ENCODE results near the gene PPFIA4. TPM values are rescaled to one million over a fixed set of nuclear protein-coding genes. Genes with fewer than 3 reads are reported as not detected.
"Not testable (repeated sequence)": the region's sequence is repeated elsewhere in the genome, so short reads cannot be mapped to it uniquely, and the experiment has no call there.

PPFIA4 gene
- total RNA-seq, 1 donor from 2014 or later, result 9.1 TPM

DNA sequence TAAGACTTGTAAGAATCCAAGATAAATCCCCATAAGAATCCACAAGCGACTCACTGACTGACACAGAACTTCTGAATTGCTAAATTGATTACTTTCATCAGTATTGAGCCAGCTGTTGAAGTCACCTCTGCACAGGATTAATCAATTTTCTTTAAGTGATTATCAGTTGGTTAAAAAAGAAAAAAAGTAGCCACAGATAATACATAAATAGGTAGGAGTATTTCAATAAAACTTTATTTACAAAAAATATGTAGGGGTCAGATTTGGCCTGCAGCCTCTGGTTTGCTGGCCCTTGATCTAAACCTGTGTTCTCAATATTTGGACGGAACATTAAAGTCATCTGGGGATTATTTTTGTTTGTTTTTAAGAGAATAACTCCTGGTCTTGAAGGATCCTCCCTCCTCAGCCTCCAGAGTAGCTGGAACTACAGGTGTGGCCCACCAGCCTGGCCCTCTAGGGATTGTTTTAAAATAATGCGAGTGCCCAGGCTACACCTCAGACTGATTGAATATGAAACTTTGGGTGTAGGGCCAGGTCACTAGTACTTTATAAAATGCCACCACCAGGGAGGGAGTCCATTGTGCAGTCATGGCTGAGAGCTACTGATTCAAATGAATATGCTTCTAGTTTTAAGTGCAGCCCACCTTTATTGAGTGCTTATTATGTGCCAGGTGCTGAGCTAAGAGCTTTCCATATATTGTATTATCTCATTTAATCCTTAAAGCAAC is 25.9 kb upstream of the PPFIA4 start:
- H3K9ac ChIP-seq (ENCODE audit: low read length), result no peak overlapping the region
- H3K4me1 ChIP-seq (ENCODE audit: insufficient read depth, low read length), result no peaks in the 10 kb centered on the region
- FAIRE-seq (no peak), DNase-seq (ENCODE audit: low read depth) (no peak)
- H3K4me2 ChIP-seq (ENCODE audit: low read length), result no peak overlapping the region
- peaks cover 24% of the 10 kb centered on the region for H3K27me3 ChIP-seq (ENCODE audit: insufficient read depth, low read length)
- H3K79me2 ChIP-seq (ENCODE audit: insufficient read depth, low read length), result no peaks in the 10 kb centered on the region
- no peaks in the 10 kb centered on the region for H4K20me1 ChIP-seq (ENCODE audit: insufficient read depth, low read length)
- Mint-ChIP-seq H3K36me3 (ENCODE audit: low read depth, unreplicated experiment) (no peaks in the 10 kb centered on the region), H3K27me3 (ENCODE audit: low read depth, unreplicated experiment) (peaks cover 15% of the 10 kb centered on the region), H3K4me1 (ENCODE audit: low read depth, unreplicated experiment) (peaks cover 6% of the 10 kb centered on the region), H3K4me3 (ENCODE audit: unreplicated experiment) (no peak overlapping the region), H3K9me3 (ENCODE audit: unreplicated experiment) (no peaks in the 10 kb centered on the region), H3K27ac (ENCODE audit: unreplicated experiment) (no peak overlapping the region)
- H2AFZ ChIP-seq (ENCODE audit: low read depth, low read length), result no peak overlapping the region
- H3K36me3 ChIP-seq (ENCODE audit: insufficient read depth, low read length), result no peaks in the 10 kb centered on the region
- no peak for TF ChIP-seq EZH2 (IDR thresholded peaks at IDR 0.05; ENCODE audit: insufficient read depth, low read length)
- TF ChIP-seq, protein P1, sequence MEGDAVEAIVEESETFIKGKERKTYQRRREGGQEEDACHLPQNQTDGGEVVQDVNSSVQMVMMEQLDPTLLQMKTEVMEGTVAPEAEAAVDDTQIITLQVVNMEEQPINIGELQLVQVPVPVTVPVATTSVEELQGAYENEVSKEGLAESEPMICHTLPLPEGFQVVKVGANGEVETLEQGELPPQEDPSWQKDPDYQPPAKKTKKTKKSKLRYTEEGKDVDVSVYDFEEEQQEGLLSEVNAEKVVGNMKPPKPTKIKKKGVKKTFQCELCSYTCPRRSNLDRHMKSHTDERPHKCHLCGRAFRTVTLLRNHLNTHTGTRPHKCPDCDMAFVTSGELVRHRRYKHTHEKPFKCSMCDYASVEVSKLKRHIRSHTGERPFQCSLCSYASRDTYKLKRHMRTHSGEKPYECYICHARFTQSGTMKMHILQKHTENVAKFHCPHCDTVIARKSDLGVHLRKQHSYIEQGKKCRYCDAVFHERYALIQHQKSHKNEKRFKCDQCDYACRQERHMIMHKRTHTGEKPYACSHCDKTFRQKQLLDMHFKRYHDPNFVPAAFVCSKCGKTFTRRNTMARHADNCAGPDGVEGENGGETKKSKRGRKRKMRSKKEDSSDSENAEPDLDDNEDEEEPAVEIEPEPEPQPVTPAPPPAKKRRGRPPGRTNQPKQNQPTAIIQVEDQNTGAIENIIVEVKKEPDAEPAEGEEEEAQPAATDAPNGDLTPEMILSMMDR (IDR thresholded peaks at IDR 0.05; ENCODE audit: insufficient read depth, low read depth, low read length), result no peak
- H3K27ac ChIP-seq (ENCODE audit: low read depth, low read length), result no peak overlapping the region
- no peaks in the 10 kb centered on the region for H3K9me3 ChIP-seq (ENCODE audit: insufficient read depth, low read depth, low read length)
- H3K4me3 ChIP-seq (ENCODE audit: insufficient read depth, low read depth, low read length), result no peak overlapping the region

DNA sequence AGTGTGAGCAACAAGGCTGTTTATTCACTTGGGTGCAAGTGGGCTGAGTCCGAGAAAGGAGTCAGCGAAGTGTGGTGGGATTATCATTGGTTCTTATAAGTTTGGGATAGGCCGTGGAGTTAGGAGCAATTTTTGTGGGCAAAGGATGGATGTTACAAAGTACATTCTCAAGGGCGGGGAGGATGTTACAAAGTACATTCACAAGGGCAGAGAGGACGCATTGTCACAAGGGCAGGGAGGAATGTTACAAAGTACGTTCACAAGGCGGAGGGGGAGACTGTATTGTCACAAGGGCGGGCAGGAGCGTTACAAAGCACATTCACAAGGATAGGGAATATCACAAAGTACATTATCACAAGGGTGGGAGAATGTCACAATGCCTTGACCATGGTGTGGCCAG is 24.3 kb upstream of the PPFIA4 start:
- Histone ChIP-seq H3K9me3 (ENCODE audit: insufficient read depth, low read depth, low read length) (no peaks in the 10 kb centered on the region), H4K20me1 (ENCODE audit: insufficient read depth, low read length) (no peaks in the 10 kb centered on the region), H3K4me3 (ENCODE audit: insufficient read depth, low read depth, low read length) (no peak overlapping the region), H3K27me3 (ENCODE audit: insufficient read depth, low read length) (peaks cover 14% of the 10 kb centered on the region), H3K36me3 (ENCODE audit: insufficient read depth, low read length) (no peaks in the 10 kb centered on the region), H3K27ac (ENCODE audit: low read depth, low read length) (no peak overlapping the region), H3K4me1 (ENCODE audit: insufficient read depth, low read length) (no peaks in the 10 kb centered on the region), H3K9ac (ENCODE audit: low read length) (no peak overlapping the region), H3K79me2 (ENCODE audit: insufficient read depth, low read length) (no peaks in the 10 kb centered on the region), H3K4me2 (ENCODE audit: low read length) (no peak overlapping the region), H2AFZ (ENCODE audit: low read depth, low read length) (peak overlapping the region; percentile 52)
- Mint-ChIP-seq H3K27me3 (ENCODE audit: low read depth, unreplicated experiment) (peaks cover 6% of the 10 kb centered on the region), H3K27ac (ENCODE audit: unreplicated experiment) (peak overlapping the region; percentile 80), H3K36me3 (ENCODE audit: low read depth, unreplicated experiment) (no peaks in the 10 kb centered on the region), H3K9me3 (ENCODE audit: unreplicated experiment) (no peaks in the 10 kb centered on the region), H3K4me3 (ENCODE audit: unreplicated experiment) (no peak overlapping the region), H3K4me1 (ENCODE audit: low read depth, unreplicated experiment) (peaks cover 13% of the 10 kb centered on the region)
- no peak for TF ChIP-seq EZH2 (IDR thresholded peaks at IDR 0.05; ENCODE audit: insufficient read depth, low read length)
- TF ChIP-seq, protein P1 (IDR thresholded peaks at IDR 0.05; ENCODE audit: insufficient read depth, low read depth, low read length), result no peak
- no peak for FAIRE-seq
- no peak for DNase-seq (ENCODE audit: low read depth)

DNA sequence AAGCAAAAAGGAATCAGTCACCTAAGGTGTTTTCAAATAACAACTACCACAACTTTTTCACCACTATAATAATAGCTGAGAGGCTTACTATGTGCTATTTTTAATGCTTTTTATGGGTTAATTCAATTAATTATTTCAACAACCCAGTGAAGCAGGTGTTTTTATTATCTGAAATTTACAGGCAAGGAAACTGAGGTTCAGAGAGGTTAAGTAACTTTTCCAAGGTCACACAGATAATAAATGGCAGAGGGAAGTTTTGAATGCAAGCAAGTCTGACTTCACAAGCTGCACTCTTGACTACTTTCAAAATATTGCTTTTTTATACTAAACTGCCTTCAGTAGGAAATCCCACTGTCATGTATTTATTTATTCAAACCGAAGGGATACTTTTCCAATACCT is 23.3 kb upstream of the PPFIA4 start:
- H3K36me3 Mint-ChIP-seq (ENCODE audit: low read depth, unreplicated experiment), result no peaks in the 10 kb centered on the region
- no peak overlapping the region for H3K4me2 ChIP-seq (ENCODE audit: low read length)
- TF ChIP-seq, protein P1 (IDR thresholded peaks at IDR 0.05; ENCODE audit: insufficient read depth, low read depth, low read length), result no peak
- TF ChIP-seq EZH2 (IDR thresholded peaks at IDR 0.05; ENCODE audit: insufficient read depth, low read length), result no peak
- no peak overlapping the region for H2AFZ ChIP-seq (ENCODE audit: low read depth, low read length)
- H3K9me3 Mint-ChIP-seq (ENCODE audit: unreplicated experiment), result no peaks in the 10 kb centered on the region
- FAIRE-seq (no peak), DNase-seq (ENCODE audit: low read depth) (no peak)
- H3K4me3 Mint-ChIP-seq (ENCODE audit: unreplicated experiment), result no peak overlapping the region
- H3K9ac ChIP-seq (ENCODE audit: low read length), result no peak overlapping the region
- peaks cover 13% of the 10 kb centered on the region for H3K4me1 Mint-ChIP-seq (ENCODE audit: low read depth, unreplicated experiment)
- H3K36me3 ChIP-seq (ENCODE audit: insufficient read depth, low read length), result no peaks in the 10 kb centered on the region
- H3K79me2 ChIP-seq (ENCODE audit: insufficient read depth, low read length), result peaks cover 5% of the 10 kb centered on the region
- H3K27ac Mint-ChIP-seq (ENCODE audit: unreplicated experiment), result no peak overlapping the region
- peaks cover 6% of the 10 kb centered on the region for H3K27me3 ChIP-seq (ENCODE audit: insufficient read depth, low read length)
- H3K27ac ChIP-seq (ENCODE audit: low read depth, low read length), result no peak overlapping the region
- H4K20me1 ChIP-seq (ENCODE audit: insufficient read depth, low read length), result peaks cover 4% of the 10 kb centered on the region
- no peak overlapping the region for H3K4me3 ChIP-seq (ENCODE audit: insufficient read depth, low read depth, low read length)
- H3K4me1 ChIP-seq (ENCODE audit: insufficient read depth, low read length), result no peaks in the 10 kb centered on the region
- no peaks in the 10 kb centered on the region for H3K9me3 ChIP-seq (ENCODE audit: insufficient read depth, low read depth, low read length)
- H3K27me3 Mint-ChIP-seq (ENCODE audit: low read depth, unreplicated experiment), result peaks cover 2% of the 10 kb centered on the region

DNA sequence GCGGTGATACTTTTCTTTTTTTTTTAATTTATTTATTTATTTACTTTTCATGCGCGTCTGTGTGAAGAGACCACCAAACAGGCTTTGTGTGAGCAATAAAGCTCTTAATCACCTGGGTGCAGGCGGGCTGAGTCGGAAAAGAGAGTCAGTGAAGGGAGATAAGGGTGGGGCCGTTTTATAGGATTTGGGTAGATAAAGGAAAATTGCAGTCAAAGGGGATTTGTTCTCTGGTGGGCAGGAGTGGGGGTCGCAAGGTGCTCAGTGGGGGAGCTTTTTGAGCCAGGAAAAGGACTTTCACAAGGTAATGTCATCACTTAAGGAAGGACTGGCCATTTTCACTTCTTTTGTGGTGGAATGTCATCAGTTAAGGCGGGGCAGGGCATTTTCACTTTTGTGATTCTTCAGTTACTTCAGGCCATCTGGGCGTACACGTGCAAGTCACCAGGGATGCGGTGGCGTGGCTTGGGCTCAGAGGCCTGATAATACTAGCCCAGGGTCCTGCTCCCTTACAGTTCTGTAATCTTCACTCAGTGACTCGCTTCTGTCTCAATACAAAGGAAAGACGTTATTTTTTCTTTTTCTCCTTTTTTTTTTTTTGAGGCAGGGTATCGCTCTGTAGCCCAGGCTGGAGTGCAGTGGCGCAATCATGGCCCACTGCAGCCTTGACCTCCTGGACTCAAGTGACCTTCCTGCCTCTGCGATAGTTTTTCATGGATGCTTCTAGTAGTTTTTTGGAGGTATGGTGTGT is 20.7 kb upstream of the PPFIA4 start:
- not testable (repeated sequence) for H3K9ac ChIP-seq (ENCODE audit: low read length); DNase-seq (ENCODE audit: low read depth); H3K4me1 ChIP-seq (ENCODE audit: insufficient read depth, low read length); H3K4me3 ChIP-seq (ENCODE audit: insufficient read depth, low read depth, low read length); H3K9me3 Mint-ChIP-seq (ENCODE audit: unreplicated experiment); FAIRE-seq; H3K27me3 Mint-ChIP-seq (ENCODE audit: low read depth, unreplicated experiment); H3K27me3 ChIP-seq (ENCODE audit: insufficient read depth, low read length); H3K9me3 ChIP-seq (ENCODE audit: insufficient read depth, low read depth, low read length); H3K27ac ChIP-seq (ENCODE audit: low read depth, low read length); H3K4me2 ChIP-seq (ENCODE audit: low read length); H3K36me3 Mint-ChIP-seq (ENCODE audit: low read depth, unreplicated experiment)
- H3K27ac Mint-ChIP-seq (ENCODE audit: unreplicated experiment), result peak overlapping the region; percentile 96
- peaks cover 11% of the 10 kb centered on the region for H3K36me3 ChIP-seq (ENCODE audit: insufficient read depth, low read length)
- H3K4me3 Mint-ChIP-seq (ENCODE audit: unreplicated experiment), result peak overlapping the region; percentile 92
- peaks cover 31% of the 10 kb centered on the region for H3K79me2 ChIP-seq (ENCODE audit: insufficient read depth, low read length)
- peaks cover 21% of the 10 kb centered on the region for H4K20me1 ChIP-seq (ENCODE audit: insufficient read depth, low read length)
- peak overlapping the region; percentile 36 for H2AFZ ChIP-seq (ENCODE audit: low read depth, low read length)
- H3K4me1 Mint-ChIP-seq (ENCODE audit: low read depth, unreplicated experiment), result peaks cover 18% of the 10 kb centered on the region
